Esophagus muscularis mucosa (tissue), 4 donors: ENCODE measurements around the gene UCP3.

Experiments used
- EP300 ChIP-seq: sonication (generic); formaldehyde crosslinking; IDR thresholded peaks from one replicate; pipeline ENCODE4 v1.6.1; 2017; ENCODE audit warnings: antibody characterized with exemption
- POLR2A ChIP-seq: fragments of 450-650 bp; IDR thresholded peaks from one replicate; pipeline ENCODE4 v1.6.1; 2017; ENCODE audit warnings: antibody characterized with exemption, moderate library complexity, mild to moderate bottlenecking, low read depth
- TF ChIP-seq, protein P1 (sequence below), 3 experiments: fragments of 200-600 bp in 2 of 3; fragments of 450-650 bp in 1 of 3; sonication (generic) in 2 of 3; IDR thresholded peaks; one replicate each; pipeline ENCODE4 v1.5.1; 2017 to 2019; ENCODE audit warnings: antibody characterized with exemption in 3 of 3, mild to moderate bottlenecking in 2 of 3, moderate library complexity in 1 of 3

DNA sequence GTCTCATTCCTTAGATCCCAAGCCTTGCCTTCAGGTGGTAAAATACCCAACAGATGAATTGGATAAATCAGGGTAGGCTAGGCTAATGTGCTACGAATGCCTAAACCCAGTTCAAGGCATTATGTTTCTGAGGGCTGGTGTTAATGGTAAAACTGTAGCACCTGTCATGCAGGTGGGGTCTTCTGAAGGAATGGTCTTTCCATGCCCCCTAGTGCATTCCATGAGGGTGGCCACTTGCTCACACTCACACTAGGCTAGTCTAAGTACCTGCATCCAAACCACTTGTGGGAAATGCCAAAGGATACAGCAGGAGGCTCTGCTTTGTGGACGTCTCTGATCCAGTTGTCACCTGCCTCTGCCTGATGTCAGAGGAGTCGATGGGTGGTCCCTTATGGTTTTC, 24.2 kb upstream of the UCP3 start:
- TF ChIP-seq, protein P1, sequence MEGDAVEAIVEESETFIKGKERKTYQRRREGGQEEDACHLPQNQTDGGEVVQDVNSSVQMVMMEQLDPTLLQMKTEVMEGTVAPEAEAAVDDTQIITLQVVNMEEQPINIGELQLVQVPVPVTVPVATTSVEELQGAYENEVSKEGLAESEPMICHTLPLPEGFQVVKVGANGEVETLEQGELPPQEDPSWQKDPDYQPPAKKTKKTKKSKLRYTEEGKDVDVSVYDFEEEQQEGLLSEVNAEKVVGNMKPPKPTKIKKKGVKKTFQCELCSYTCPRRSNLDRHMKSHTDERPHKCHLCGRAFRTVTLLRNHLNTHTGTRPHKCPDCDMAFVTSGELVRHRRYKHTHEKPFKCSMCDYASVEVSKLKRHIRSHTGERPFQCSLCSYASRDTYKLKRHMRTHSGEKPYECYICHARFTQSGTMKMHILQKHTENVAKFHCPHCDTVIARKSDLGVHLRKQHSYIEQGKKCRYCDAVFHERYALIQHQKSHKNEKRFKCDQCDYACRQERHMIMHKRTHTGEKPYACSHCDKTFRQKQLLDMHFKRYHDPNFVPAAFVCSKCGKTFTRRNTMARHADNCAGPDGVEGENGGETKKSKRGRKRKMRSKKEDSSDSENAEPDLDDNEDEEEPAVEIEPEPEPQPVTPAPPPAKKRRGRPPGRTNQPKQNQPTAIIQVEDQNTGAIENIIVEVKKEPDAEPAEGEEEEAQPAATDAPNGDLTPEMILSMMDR (IDR thresholded peaks at IDR 0.05) = no peak
- no peak for TF ChIP-seq POLR2A
- no peak for TF ChIP-seq EP300
